Measurements from ENCODE around the gene SECISBP2.

The SECISBP2 gene

DNA sequence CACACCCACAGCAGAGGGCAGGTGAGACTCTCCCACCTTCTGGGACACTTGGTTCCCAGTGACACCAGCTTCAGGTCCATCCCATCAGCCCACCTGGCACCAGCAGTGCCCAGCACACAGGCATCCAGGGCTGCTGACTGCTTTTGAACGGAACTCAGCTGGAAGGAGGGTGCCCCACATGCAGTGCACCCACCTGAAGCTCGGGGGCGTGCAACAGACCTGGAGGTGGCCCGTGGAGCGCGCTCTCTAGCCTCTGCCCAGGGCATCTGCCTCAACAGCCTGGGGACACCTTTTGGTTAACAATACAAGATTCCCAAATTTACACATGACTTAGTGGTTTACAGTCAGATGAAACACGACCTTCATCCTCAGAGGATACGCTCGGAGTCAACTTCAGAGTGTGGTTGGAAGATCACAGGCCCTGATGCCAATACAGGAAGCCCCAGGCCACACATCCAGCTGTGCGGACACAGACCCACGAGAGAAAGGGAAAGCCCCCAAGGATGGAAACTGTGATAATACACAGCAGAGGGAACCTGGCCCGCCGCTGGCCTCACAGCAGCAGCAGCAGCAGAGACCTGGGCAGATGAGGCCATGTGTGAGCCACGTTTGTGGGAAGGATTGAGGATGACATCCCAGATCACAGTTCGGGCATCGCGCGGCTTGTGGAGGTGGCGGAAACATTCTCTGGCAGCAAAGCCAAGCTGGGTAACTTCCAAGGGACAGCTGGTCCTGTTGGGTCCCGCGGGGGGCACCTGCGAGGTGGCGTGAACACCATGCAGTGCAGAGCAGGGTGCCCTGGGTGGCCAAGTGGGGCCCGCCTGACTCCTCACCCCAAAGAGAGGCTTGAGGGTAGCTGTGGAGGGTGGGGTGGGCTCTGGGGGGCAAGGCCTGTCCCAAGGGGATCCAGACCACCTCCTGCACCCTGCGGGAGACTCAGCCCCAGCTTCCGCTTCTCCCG is 64.0 kb downstream of the SECISBP2 start:
- Mint-ChIP-seq H3K4me3 (peak overlapping the region; percentile 62), H3K27ac (peak overlapping the region; percentile 86), H3K27me3 (no peaks in the 10 kb centered on the region), H3K4me1 (peaks cover 20% of the 10 kb centered on the region), H3K36me3 (peaks cover 23% of the 10 kb centered on the region), H3K9me3 (no peaks in the 10 kb centered on the region)
- DNase-seq (ENCODE audit: low spot score in 2 of 2) (no peak), ATAC-seq (ENCODE audit: low read depth) (peak; percentile 71)

DNA sequence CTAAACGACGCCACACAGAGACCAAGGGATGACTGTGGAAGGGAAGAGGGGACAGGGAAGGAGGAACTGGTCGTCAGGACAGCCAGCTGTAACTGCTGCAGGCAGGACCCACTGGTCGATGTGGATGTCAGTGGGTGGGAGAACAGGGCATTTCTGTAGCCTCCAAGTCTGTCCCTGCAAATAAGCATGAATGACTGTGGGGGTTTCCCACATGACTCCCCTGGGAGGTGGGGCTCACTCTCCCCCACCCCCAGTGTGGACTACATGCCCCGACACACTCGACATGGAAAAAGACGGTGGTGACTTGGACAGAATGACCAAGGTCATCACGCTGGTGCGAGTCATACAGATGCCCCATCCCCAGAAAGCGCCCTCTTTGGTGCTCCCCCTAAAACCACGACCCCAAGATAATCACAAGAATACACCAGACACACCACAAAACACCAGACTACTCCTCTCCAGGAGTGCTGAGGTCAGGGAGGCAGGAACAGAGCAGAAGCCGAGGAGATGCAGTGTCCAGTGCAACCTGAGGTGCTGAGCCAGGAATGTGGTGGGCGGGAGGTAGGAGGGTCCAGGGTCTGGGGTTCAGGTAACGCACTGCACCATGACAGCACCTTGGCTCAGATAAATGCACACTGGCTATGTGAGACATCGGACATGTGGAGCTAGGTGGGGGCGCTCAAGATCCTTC is 64.9 kb downstream of the SECISBP2 start:
- Mint-ChIP-seq H3K4me3 (peak overlapping the region; percentile 47), H3K9me3 (no peaks in the 10 kb centered on the region), H3K27me3 (no peaks in the 10 kb centered on the region), H3K4me1 (peaks cover 19% of the 10 kb centered on the region), H3K27ac (peak overlapping the region; percentile 86), H3K36me3 (peaks cover 26% of the 10 kb centered on the region)
- ATAC-seq (ENCODE audit: low read depth) (peak; percentile 40), DNase-seq (ENCODE audit: low spot score in 2 of 2) (no peak)

GRCh38 chr9:89383721-89384300 is 65.5 kb downstream of the SECISBP2 start:
- Mint-ChIP-seq H3K27me3 (no peaks in the 10 kb centered on the region), H3K9me3 (no peaks in the 10 kb centered on the region), H3K36me3 (peaks cover 21% of the 10 kb centered on the region), H3K27ac (peak overlapping the region; percentile 19), H3K4me3 (no peak overlapping the region), H3K4me1 (peaks cover 19% of the 10 kb centered on the region)
- DNase-seq (ENCODE audit: low spot score in 2 of 2) (no peak), ATAC-seq (ENCODE audit: low read depth) (no peak)

DNA sequence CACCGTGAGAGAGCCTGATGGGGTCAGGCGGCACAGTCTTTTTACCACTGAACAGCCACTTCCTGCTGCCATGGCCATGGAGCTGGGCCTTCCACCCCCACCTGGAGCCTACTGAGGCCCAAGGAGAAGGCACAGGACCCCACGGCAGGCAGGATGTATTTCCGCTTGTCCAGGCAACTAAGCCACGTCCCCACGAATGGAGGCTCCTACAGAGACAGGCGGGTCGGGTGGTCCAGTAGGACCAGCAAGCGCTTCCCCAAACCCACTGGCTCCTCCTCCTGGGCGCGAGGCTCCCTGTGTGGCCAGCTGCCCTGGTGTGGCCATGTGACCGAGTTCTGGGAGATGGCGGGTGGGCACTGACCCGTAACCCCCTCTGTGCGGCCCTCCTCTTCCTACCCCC is 66.5 kb downstream of the SECISBP2 start:
- no peak for ATAC-seq (ENCODE audit: low read depth)
- Mint-ChIP-seq H3K4me1 (peaks cover 19% of the 10 kb centered on the region), H3K4me3 (no peak overlapping the region)

DNA sequence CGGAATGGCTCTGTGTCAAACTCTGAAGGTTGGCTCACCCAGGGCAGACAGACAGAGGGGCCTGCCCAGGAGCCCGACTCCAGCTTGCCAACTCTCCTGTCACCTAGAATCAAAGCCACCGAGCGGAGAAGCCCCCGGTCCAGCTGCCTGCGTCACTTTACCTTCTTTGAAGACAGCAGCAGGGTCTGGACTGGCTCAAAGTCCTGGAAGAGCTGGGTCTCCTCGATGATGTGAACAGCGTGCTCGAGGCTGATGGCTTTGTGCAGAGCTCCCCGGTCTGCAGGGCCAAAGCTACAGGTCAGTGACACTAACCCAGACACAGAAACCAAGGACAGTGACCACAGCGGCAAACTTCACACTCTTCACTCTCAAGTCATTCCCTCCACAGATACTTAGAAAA is 67.9 kb downstream of the SECISBP2 start:
- H3K9me3 Mint-ChIP-seq = no peaks in the 10 kb centered on the region

More for the DNA sequence above, 66.5 kb downstream of the SECISBP2 start:
- Mint-ChIP-seq H3K27ac (peak overlapping the region; percentile 17), H3K36me3 (peaks cover 22% of the 10 kb centered on the region), H3K9me3 (no peaks in the 10 kb centered on the region), H3K27me3 (no peaks in the 10 kb centered on the region)
- no peak for DNase-seq (ENCODE audit: low spot score in 2 of 2)

GRCh38 chr9:89386797-89387196 is 68.5 kb downstream of the SECISBP2 start:
- Mint-ChIP-seq H3K4me1 (peaks cover 16% of the 10 kb centered on the region), H3K9me3 (no peaks in the 10 kb centered on the region), H3K4me3 (no peak overlapping the region), H3K27me3 (no peaks in the 10 kb centered on the region), H3K27ac (no peak overlapping the region), H3K36me3 (peaks cover 30% of the 10 kb centered on the region)
- DNase-seq (ENCODE audit: low spot score in 2 of 2) = no peak
- ATAC-seq (ENCODE audit: low read depth) = no peak

More for the DNA sequence above, 67.9 kb downstream of the SECISBP2 start:
- Mint-ChIP-seq H3K4me1 (peaks cover 19% of the 10 kb centered on the region), H3K4me3 (no peak overlapping the region), H3K27ac (no peak overlapping the region), H3K36me3 (peaks cover 30% of the 10 kb centered on the region), H3K27me3 (no peaks in the 10 kb centered on the region)
- DNase-seq (ENCODE audit: low spot score in 2 of 2) (no peak), ATAC-seq (ENCODE audit: low read depth) (no peak)

DNA sequence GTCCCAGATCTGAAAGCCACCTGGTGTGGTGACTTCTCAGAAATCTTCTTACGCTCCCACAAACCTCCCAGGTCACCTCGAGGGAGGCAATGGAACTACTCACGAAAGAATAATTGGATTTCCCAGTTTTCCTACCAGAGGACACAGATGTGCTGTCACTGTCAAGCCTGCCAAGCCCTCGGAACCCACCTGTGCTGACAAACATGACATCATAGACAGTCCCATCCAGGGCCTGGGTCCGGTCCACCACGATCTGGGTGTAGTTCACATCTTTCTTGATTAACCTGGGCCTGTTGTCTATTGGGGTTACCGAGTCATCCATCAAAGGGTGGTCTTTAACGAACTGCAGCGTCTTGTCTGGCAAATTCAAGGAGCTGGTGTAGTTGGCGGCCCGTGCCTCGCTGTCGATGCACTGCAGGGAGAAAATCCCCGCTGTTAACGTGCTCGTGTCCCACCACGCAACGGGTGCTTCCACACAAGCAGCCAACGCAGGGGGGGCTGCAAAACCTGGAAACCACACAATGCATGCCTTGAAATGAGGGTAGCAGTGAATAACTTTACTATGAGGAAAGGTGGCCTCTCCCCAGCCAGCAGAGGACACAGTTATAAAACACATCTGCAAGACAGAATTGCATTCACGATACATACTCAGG is 69.0 kb downstream of the SECISBP2 start:
- no peaks in the 10 kb centered on the region for H3K27me3 Mint-ChIP-seq
- peaks cover 30% of the 10 kb centered on the region for H3K36me3 Mint-ChIP-seq

DNA sequence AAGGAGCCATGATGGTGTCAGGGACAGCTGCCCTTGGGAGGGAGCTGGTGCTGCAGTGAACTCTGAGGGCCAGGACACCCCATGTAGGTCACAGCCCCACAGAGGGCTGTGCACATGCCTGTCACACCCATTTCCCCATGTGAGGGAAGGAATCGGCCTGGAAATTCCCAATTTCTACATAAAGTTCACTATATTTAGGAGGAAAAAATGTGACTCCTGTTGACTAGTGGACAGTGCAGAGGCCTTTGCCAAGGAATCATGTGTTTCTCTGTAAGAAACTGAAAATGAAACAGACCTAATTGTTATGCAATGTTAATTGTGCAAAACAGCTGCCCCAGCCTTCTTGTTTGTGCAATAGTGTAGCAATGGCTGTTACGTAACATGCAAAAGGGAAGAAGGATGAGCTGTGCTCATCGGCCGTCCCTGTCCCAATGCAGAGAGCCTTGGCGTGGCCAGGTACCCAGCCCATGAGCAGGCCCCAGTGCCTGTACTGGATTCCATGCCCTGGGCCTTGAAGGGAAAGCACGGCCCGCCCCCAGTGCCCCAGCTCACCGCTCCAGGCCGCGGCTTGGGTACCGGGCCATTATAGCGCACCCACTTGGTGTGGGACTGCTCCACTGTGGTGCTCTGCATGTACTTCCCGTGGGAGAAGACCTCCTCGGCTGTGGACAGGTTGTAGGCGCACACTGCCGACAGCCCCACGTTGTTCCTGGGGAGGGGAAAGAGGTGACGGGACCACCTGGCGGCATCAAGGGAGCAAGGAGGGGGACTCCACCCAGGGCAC is 70.0 kb downstream of the SECISBP2 start:
- ATAC-seq (ENCODE audit: low read depth) (peak; percentile 53), DNase-seq (ENCODE audit: low spot score in 2 of 2) (no peak)
- Mint-ChIP-seq H3K9me3 (no peaks in the 10 kb centered on the region), H3K36me3 (peaks cover 33% of the 10 kb centered on the region), H3K4me3 (no peak overlapping the region), H3K27me3 (no peaks in the 10 kb centered on the region), H3K27ac (no peak overlapping the region), H3K4me1 (peaks cover 4% of the 10 kb centered on the region)

More for the DNA sequence above, 69.0 kb downstream of the SECISBP2 start:
- no peak overlapping the region for H3K4me3 Mint-ChIP-seq
- no peak overlapping the region for H3K27ac Mint-ChIP-seq
- peaks cover 11% of the 10 kb centered on the region for H3K4me1 Mint-ChIP-seq
- ATAC-seq (ENCODE audit: low read depth) = no peak
- no peaks in the 10 kb centered on the region for H3K9me3 Mint-ChIP-seq
- no peak for DNase-seq (ENCODE audit: low spot score in 2 of 2)

DNA sequence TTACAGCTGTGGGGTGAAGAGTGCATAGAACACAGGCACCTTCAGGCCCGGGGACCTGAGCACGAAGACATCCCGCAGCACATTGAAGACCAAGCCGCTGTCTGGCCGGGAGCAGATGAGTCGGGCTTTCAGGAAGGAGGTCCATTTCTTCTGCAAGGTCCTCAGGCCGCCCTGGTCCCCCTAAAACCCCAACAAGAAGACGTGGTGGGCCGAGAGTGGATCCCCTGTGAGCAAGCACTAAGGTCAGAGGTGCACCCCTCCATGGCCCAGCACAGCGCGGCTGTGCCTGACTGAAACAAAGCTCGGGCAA is 70.5 kb downstream of the SECISBP2 start:
- no peak overlapping the region for H3K27ac Mint-ChIP-seq

DNA sequence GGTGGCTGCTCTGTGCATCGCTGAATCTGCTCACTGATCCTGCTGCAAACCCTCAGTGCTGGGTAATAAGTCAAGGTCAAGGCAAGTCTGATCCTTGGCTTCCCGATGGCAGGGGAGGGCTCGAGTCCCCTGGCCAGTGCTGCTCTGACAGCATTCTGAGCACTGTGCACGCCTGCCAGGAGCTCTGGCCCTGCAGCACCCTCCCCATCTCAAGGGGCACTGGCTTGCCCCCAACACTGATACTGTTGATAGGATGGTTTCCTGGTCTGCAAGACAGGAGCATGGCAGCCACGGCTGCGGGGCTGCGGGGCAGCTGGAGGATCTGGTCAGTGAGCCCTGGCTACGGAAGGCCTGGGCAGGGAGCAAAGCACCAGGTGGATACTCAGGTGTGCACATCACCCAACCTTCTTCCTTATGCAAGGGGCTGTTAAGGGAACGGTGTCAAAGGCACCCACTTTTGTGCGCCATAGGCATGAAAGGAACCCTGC is 71.8 kb downstream of the SECISBP2 start:
- Mint-ChIP-seq H3K4me3 (no peak overlapping the region), H3K4me1 (no peaks in the 10 kb centered on the region), H3K27ac (no peak overlapping the region), H3K27me3 (no peaks in the 10 kb centered on the region), H3K9me3 (no peaks in the 10 kb centered on the region), H3K36me3 (peaks cover 35% of the 10 kb centered on the region)
- ATAC-seq (ENCODE audit: low read depth) (no peak), DNase-seq (ENCODE audit: low spot score in 2 of 2) (no peak)

More for the DNA sequence above, 70.5 kb downstream of the SECISBP2 start:
- DNase-seq (ENCODE audit: low spot score in 2 of 2) (no peak), ATAC-seq (ENCODE audit: low read depth) (no peak)
- H3K27me3 Mint-ChIP-seq = no peaks in the 10 kb centered on the region
- peaks cover under 1% of the 10 kb centered on the region for H3K4me1 Mint-ChIP-seq
- no peak overlapping the region for H3K4me3 Mint-ChIP-seq
- peaks cover 34% of the 10 kb centered on the region for H3K36me3 Mint-ChIP-seq
- no peaks in the 10 kb centered on the region for H3K9me3 Mint-ChIP-seq

DNA sequence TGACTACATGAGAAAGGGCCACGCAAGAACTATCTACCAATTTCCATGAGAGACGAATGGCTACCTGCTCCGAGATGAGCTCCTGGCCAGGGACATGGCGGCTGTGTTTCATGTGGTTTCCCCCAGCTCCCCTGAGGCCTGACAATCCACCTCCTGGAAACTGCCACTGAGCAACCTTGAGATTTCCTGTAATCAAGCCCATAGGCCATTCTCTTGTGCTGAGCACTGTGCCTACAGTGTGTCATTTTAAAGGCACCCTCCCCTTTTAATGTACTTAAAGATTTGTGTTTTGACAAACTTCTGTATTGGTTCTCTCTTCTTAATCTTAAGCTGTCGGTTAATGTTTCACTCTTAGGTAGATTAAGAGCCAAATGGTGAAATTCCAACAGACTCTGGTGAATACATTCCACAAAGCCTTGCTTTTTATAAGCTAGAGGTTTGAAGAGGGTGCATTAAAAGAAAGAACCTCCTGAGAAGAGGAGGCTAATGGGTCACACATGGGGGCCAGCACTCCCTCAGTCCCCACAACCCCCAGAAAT is 72.3 kb downstream of the SECISBP2 start:
- Mint-ChIP-seq H3K27me3 (no peaks in the 10 kb centered on the region), H3K9me3 (no peaks in the 10 kb centered on the region), H3K36me3 (peaks cover 35% of the 10 kb centered on the region), H3K4me3 (no peak overlapping the region), H3K27ac (no peak overlapping the region), H3K4me1 (no peaks in the 10 kb centered on the region)
- ATAC-seq (ENCODE audit: low read depth) (no peak), DNase-seq (ENCODE audit: low spot score in 2 of 2) (no peak)

- H3K9me3 Mint-ChIP-seq = no peaks in the 10 kb centered on the region
- H3K4me1 Mint-ChIP-seq = no peaks in the 10 kb centered on the region
- H3K27me3 Mint-ChIP-seq = no peaks in the 10 kb centered on the region
- no peak overlapping the region for H3K27ac Mint-ChIP-seq
- ATAC-seq (ENCODE audit: low read depth) = no peak
- no peak for DNase-seq (ENCODE audit: low spot score in 2 of 2)
- H3K36me3 Mint-ChIP-seq = peaks cover 32% of the 10 kb centered on the region
- no peak overlapping the region for H3K4me3 Mint-ChIP-seq
These were observed 73.3 kb downstream of the SECISBP2 start for GRCh38 chr9:89391585-89391984.

DNA sequence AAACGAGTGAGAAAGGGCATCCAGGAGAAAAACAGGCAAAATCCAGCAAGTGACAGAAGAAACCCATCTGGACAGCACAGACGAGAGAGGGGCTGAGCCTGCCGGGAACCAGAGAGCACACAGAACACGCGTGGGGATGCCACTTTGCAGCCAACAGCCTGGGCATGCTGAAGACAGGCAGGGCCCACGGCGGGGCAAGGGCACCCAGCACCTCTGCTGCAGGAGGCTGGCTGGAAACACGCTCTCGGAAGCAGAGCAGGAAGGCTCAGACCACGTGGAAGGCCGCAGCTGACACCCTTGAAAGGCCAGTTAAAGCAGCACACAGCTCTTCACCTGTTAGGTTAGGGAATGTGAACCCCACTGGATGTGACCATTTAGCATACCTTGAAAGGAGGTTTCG is 76.1 kb downstream of the SECISBP2 start:
- Mint-ChIP-seq H3K27ac (no peak overlapping the region), H3K4me3 (no peak overlapping the region), H3K27me3 (no peaks in the 10 kb centered on the region), H3K4me1 (peaks cover 2% of the 10 kb centered on the region), H3K9me3 (no peaks in the 10 kb centered on the region), H3K36me3 (peaks cover 37% of the 10 kb centered on the region)
- no peak for DNase-seq (ENCODE audit: low spot score in 2 of 2)
- ATAC-seq (ENCODE audit: low read depth) = no peak
